Measurements from ENCODE around the gene ITPRIP.
A peak's percentile ranks its signal among the peaks of the same experiment; 100 is the strongest.

Gene ITPRIP

GRCh38 chr10:104337985-104338735 is at the start of gene ITPRIP:
Gene ITPRIP (minus strand): TSS chr10:104338465. CDS start chr10:104316051, 22,414 bp downstream.
- DNase-seq, result peak; percentile 55

GRCh38 chr10:104387130-104387888 is 49.0 kb upstream of the ITPRIP start:
- no peak for DNase-seq

GRCh38 chr10:104380336-104380735 is 42.1 kb upstream of the ITPRIP start:
- no peak for DNase-seq

- no peak for DNase-seq
These were observed 38.6 kb upstream of the ITPRIP start for GRCh38 chr10:104376784-104377300.

- no peak for DNase-seq
These were observed 36.3 kb upstream of the ITPRIP start for GRCh38 chr10:104374591-104374990.

- no peak for DNase-seq
These were observed 33.5 kb upstream of the ITPRIP start for GRCh38 chr10:104371753-104372152.

- DNase-seq, result no peak
These were observed 30.1 kb upstream of the ITPRIP start for GRCh38 chr10:104368381-104368780.

GRCh38 chr10:104367904-104368303 is 29.6 kb upstream of the ITPRIP start:
- no peak for DNase-seq

- DNase-seq, result no peak
These were observed 21.5 kb upstream of the ITPRIP start for GRCh38 chr10:104359811-104360210.

GRCh38 chr10:104353325-104354048 is 15.2 kb upstream of the ITPRIP start, which contains the start of gene CFAP58:
Gene CFAP58 (plus strand): TSS chr10:104353833. CDS start chr10:104353898, 65 bp downstream.
- DNase-seq, result no peak

- no peak for DNase-seq
These were observed 13.7 kb upstream of the ITPRIP start for GRCh38 chr10:104351919-104352318.

GRCh38 chr10:104351061-104351702 is 12.9 kb upstream of the ITPRIP start:
- peak; percentile 53 for DNase-seq

GRCh38 chr10:104350127-104350635 is 11.9 kb upstream of the ITPRIP start:
- no peak for DNase-seq

- DNase-seq, result peak; percentile 65
These were observed 11.4 kb upstream of the ITPRIP start for GRCh38 chr10:104349623-104350126.

- DNase-seq, result no peak
These were observed 10.3 kb upstream of the ITPRIP start for GRCh38 chr10:104348601-104349000.

GRCh38 chr10:104347295-104348045 is 9.2 kb upstream of the ITPRIP start:
- no peak for DNase-seq

- no peak for DNase-seq
These were observed 7.7 kb upstream of the ITPRIP start for GRCh38 chr10:104345941-104346340.

GRCh38 chr10:104345515-104345914 is 7.2 kb upstream of the ITPRIP start:
- DNase-seq, result no peak

- DNase-seq, result no peak
These were observed 6.0 kb upstream of the ITPRIP start for GRCh38 chr10:104344219-104344618.

- DNase-seq, result no peak
These were observed 4.7 kb upstream of the ITPRIP start for GRCh38 chr10:104342941-104343411.

GRCh38 chr10:104340641-104341040 is 2.4 kb upstream of the ITPRIP start:
- no peak for DNase-seq
